Brain microvascular endothelial cell (primary cell): ENCODE data around the gene C6orf15.
"Not testable (repeated sequence)": the region's sequence is repeated elsewhere in the genome, so short reads cannot be mapped to it uniquely, and the experiment has no call there.

Source experiments
- DNase-seq: peaks from one replicate; pipeline ENCODE4 v3.0.0-alpha.2; 2020
- H3K27ac ChIP-seq: fragments of 250-450 bp; sonication (Bioruptor Pico); 2 replicates; pipeline ENCODE4 v1.5.1; 2020; ENCODE audit warnings: mild to moderate bottlenecking, moderate library complexity
- H3K27me3 ChIP-seq: fragments of 250-450 bp; sonication (Bioruptor Pico); replicated peaks from 2 replicates; pipeline ENCODE4 v1.5.1; 2020; ENCODE audit warnings: mild to moderate bottlenecking
- H3K36me3 ChIP-seq: fragments of 250-450 bp; sonication (Bioruptor Pico); replicated peaks from 2 replicates; pipeline ENCODE4 v1.5.1; 2020; ENCODE audit warnings: mild to moderate bottlenecking
- H3K4me3 ChIP-seq: 2 replicates; pipeline ENCODE4 v1.5.1; 2011; ENCODE audit warnings: low read depth, mild to moderate bottlenecking, control low read depth, low read length, moderate library complexity
- CTCF ChIP-seq: IDR thresholded peaks from 2 replicates; pipeline ENCODE4 v1.5.1; 2011; ENCODE audit warnings: low read depth, mild to moderate bottlenecking, moderate library complexity, low read length, control low read depth, inconsistent platforms; ENCODE audit errors: missing control alignments
- in situ Hi-C: cut with HindIII; loops from 2 replicates; pipeline ENCODE4 v1.10.0; 2017; ENCODE audit warnings: low sequenced_read_pairs, low pct_ligation_motif_present

C6orf15 gene

GRCh38 chr6:31076611-31077010 is 35.8 kb downstream of the C6orf15 start:
- in situ Hi-C loops, result no loop called here
- no peaks in the 10 kb centered on the region for H3K27me3 ChIP-seq
- H3K27ac ChIP-seq, result no peak overlapping the region
- no peak for TF ChIP-seq CTCF
- no peak overlapping the region for H3K4me3 ChIP-seq
- DNase-seq, result no peak
- H3K36me3 ChIP-seq, result no peaks in the 10 kb centered on the region

DNA sequence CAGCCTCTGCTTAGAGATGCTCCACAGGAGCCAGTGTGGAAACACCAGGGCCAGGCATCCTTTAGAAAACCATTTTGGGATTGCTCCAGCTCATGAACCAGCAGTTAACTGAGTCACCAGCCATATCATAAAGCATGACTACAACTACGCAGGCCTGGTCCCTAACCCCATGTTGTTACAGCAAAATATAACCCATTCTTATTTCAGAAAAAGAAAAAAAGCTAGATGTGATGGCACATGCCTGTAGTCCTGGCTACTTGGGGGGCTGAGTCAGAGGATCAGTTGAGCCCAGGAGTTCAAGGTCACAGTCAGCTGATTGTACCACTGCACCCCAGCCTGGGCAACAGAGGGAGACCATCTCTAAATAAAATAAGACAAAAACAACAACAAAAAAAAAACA is 36.8 kb downstream of the C6orf15 start:
- DNase-seq, result peak; percentile 82
- Histone ChIP-seq H3K36me3 (no peaks in the 10 kb centered on the region), H3K27ac (no peak overlapping the region), H3K4me3 (no peak overlapping the region), H3K27me3 (no peaks in the 10 kb centered on the region)
- no peak for TF ChIP-seq CTCF
- in situ Hi-C loops, result no loop called here

DNA sequence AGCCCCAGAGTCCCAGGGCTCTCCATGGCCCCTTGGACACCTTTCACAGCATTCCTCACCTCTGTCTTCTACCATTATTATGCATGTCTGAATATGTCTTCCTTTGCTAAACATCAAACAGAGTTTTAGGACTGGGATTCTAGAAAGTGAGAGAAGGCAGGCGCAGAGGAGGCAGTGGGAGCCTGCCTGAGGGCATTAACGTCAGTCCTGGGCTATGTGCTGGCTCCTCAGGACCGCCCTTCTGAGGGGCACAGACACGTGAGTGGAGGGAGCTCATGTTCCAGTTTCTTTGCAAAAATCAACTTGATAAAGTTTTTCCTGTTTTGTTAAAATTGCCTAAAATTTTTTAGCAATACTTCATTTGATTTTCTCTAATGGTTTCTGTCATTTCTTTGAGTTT is 38.0 kb downstream of the C6orf15 start:
- no peaks in the 10 kb centered on the region for H3K36me3 ChIP-seq
- no peak for TF ChIP-seq CTCF
- no peaks in the 10 kb centered on the region for H3K27me3 ChIP-seq
- H3K4me3 ChIP-seq, result no peak overlapping the region
- in situ Hi-C loops, result no loop called here
- no peak for DNase-seq
- no peak overlapping the region for H3K27ac ChIP-seq

- Histone ChIP-seq H3K27ac (no peak overlapping the region), H3K4me3 (no peak overlapping the region), H3K27me3 (no peaks in the 10 kb centered on the region), H3K36me3 (no peaks in the 10 kb centered on the region)
- peak; percentile 78 for DNase-seq
- in situ Hi-C loops, result no loop called here
- TF ChIP-seq CTCF, result peak; percentile 87
These were observed 41.6 kb downstream of the C6orf15 start for GRCh38 chr6:31070711-31071197.

GRCh38 chr6:31068669-31069340 is 43.6 kb downstream of the C6orf15 start:
- peak; percentile 98 for TF ChIP-seq CTCF
- DNase-seq, result peak; percentile 72
- in situ Hi-C loops, result no loop called here
- Histone ChIP-seq H3K27me3 (no peaks in the 10 kb centered on the region), H3K27ac (no peak overlapping the region), H3K4me3 (no peak overlapping the region), H3K36me3 (no peaks in the 10 kb centered on the region)

DNA sequence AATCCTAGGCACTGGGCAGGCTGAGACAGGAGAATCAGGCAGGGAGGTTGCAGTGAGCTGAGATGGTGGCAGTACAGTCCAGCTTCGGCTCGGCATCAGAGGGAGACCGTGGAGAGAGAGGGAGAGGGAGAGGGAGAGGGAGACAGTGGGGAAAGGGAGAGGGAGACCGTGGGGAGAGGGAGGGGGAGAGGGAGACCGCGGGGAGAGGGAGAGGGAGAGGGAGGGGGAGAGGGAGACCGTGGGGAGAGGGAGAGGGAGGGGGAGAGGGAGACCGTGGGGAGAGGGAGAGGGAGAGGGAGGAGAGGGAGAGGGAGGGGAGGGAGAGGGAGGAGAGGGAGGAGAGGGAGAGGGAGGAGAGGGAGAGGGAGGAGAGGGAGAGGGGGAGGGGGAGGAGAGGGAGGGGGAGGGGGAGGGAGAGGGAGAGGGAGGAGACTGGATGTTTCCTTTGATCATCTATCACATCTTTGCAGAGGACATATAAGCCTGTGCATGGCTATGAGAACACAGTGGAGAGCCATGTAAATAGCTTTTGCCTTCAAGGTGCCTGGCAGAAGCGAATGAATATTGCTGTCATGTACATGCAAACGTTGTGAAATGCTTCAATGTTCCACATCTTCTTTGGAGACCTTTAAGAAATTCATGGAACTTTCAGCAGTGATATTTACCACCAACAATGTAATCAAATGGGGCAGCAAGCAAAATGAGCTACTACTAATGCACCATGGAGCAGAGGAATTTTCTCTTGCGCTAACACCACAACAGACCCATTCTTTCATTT is 44.3 kb downstream of the C6orf15 start:
- in situ Hi-C loops, DNase-seq, H3K27me3 ChIP-seq, H3K27ac ChIP-seq, H3K36me3 ChIP-seq, H3K4me3 ChIP-seq: not testable (repeated sequence)

- in situ Hi-C loops, H3K36me3 ChIP-seq, H3K27ac ChIP-seq, DNase-seq, H3K27me3 ChIP-seq, H3K4me3 ChIP-seq: not testable (repeated sequence)
These were observed 45.3 kb downstream of the C6orf15 start for GRCh38 chr6:31067028-31067427.
